Measurements from ENCODE around the gene OR1I1.

- TF ChIP-seq GABPA (IDR thresholded peaks at IDR 0.05; ENCODE audit: low read depth) (no peak), CTCF (IDR thresholded peaks at IDR 0.05; ENCODE audit: insufficient read depth, low read length) (no peak), REST (IDR thresholded peaks at IDR 0.05; ENCODE audit: insufficient replicate concordance, low read depth) (no peak), POLR2AphosphoS5 (IDR thresholded peaks at IDR 0.05; ENCODE audit: low read depth) (no peak), SPI1 (IDR thresholded peaks at IDR 0.05; ENCODE audit: borderline replicate concordance, low read depth) (no peak)
These were observed 29.7 kb downstream of the OR1I1 start for GRCh38 chr19:15111758-15112157.
